ENCODE data around the gene ZNF474. TPM values are rescaled to one million over a fixed set of nuclear protein-coding genes. Genes with fewer than 3 reads are reported as not detected.

ZNF474 gene
- total RNA-seq, 1 donor from 2014 or later: 1.3 TPM

DNA sequence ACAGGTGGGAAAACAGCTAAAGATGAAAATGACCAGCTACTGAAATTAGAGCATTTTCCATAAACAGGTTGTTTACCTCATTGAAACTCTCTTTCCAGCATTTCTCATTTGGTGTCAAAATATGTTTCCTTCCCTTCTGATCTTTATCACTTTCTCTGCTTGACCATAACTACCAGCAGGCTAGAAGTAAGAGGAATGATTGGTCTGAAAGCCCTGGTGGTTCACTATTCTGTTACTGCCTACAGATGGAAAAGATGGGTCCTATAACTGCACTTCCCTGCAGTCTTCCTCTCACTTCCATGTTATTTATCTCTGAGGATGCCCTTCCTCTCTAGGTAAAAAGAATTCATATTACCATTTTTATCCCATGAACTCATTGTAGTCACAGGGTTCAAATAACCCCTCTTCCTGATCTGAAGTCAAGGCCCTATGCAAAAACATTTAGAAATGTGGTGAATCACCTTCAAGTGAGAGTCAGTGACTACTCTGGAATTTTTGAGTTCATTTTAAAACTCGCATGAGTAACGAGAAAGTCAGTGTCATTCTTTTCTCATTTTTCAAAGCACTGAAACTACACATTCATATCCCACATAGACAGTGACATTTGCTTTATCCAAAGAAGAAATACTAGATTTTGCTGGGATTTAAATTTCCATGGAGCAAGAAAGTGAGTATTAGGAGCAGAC is 51.7 kb downstream of the ZNF474 start:
- no peaks in the 10 kb centered on the region for H3K27me3 Mint-ChIP-seq (ENCODE audit: insufficient read depth, low read depth)
- H3K4me1 Mint-ChIP-seq: peaks cover 10% of the 10 kb centered on the region
- no peaks in the 10 kb centered on the region for H4K20me1 ChIP-seq (ENCODE audit: low read depth)
- no peak overlapping the region for H3K4me3 ChIP-seq
- no peak overlapping the region for H3K27ac Mint-ChIP-seq
- no peaks in the 10 kb centered on the region for H3K36me3 Mint-ChIP-seq
- no peaks in the 10 kb centered on the region for H3K36me3 ChIP-seq
- H3K79me2 ChIP-seq (ENCODE audit: low read depth): no peaks in the 10 kb centered on the region
- no peaks in the 10 kb centered on the region for H3F3A ChIP-seq (ENCODE audit: low read depth)
- H3K9me3 Mint-ChIP-seq: peaks cover 2% of the 10 kb centered on the region
- H3K9me3 ChIP-seq (ENCODE audit: low read depth): no peaks in the 10 kb centered on the region
- no peak overlapping the region for H3K27ac ChIP-seq
- no peak overlapping the region for H3K9ac ChIP-seq
- no peaks in the 10 kb centered on the region for H3K27me3 ChIP-seq
- no peak overlapping the region for H2AFZ ChIP-seq (replicated peaks)
- H3K4me3 Mint-ChIP-seq: no peak overlapping the region
- H3K4me1 ChIP-seq: no peaks in the 10 kb centered on the region
- no peak overlapping the region for H3K4me2 ChIP-seq
- TF ChIP-seq EZH2phosphoT487 (IDR thresholded peaks at IDR 0.05) (no peak), EZH2 (IDR thresholded peaks at IDR 0.05) (no peak)
- TF ChIP-seq, protein P1, sequence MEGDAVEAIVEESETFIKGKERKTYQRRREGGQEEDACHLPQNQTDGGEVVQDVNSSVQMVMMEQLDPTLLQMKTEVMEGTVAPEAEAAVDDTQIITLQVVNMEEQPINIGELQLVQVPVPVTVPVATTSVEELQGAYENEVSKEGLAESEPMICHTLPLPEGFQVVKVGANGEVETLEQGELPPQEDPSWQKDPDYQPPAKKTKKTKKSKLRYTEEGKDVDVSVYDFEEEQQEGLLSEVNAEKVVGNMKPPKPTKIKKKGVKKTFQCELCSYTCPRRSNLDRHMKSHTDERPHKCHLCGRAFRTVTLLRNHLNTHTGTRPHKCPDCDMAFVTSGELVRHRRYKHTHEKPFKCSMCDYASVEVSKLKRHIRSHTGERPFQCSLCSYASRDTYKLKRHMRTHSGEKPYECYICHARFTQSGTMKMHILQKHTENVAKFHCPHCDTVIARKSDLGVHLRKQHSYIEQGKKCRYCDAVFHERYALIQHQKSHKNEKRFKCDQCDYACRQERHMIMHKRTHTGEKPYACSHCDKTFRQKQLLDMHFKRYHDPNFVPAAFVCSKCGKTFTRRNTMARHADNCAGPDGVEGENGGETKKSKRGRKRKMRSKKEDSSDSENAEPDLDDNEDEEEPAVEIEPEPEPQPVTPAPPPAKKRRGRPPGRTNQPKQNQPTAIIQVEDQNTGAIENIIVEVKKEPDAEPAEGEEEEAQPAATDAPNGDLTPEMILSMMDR (IDR thresholded peaks at IDR 0.05): no peak
- no peak for DNase-seq (ENCODE audit: low spot score)

DNA sequence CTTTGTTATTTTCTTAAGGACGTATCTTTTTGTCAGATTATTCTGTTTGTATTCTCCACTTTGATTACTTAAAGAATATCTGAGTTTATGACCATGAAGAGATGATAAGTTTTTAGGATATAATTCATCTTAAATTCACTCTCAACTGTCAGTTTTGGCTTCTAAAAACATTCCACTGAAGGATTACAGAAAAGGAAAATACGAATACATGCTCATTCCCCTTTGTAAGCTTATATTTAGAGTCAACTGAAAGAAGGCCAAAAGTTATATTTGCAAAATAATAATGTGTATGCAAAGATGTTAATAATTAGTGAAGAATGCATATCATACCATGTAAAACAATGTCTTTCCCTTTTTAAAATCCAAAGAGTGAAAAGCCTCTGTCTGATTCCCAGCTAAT is 52.5 kb downstream of the ZNF474 start:
- H3K4me3 ChIP-seq: no peak overlapping the region
- H3K9ac ChIP-seq: no peak overlapping the region
- Mint-ChIP-seq H3K27me3 (ENCODE audit: insufficient read depth, low read depth) (no peaks in the 10 kb centered on the region), H3K4me3 (no peak overlapping the region), H3K36me3 (no peaks in the 10 kb centered on the region), H3K27ac (no peak overlapping the region), H3K9me3 (peaks cover 2% of the 10 kb centered on the region), H3K4me1 (peaks cover 10% of the 10 kb centered on the region)
- H3K36me3 ChIP-seq: no peaks in the 10 kb centered on the region
- no peaks in the 10 kb centered on the region for H3K4me1 ChIP-seq
- H3K79me2 ChIP-seq (ENCODE audit: low read depth): no peaks in the 10 kb centered on the region
- no peaks in the 10 kb centered on the region for H4K20me1 ChIP-seq (ENCODE audit: low read depth)
- H2AFZ ChIP-seq (replicated peaks): no peak overlapping the region
- no peaks in the 10 kb centered on the region for H3K27me3 ChIP-seq
- no peak for DNase-seq (ENCODE audit: low spot score)
- H3K4me2 ChIP-seq: no peak overlapping the region
- no peak overlapping the region for H3K27ac ChIP-seq
- no peaks in the 10 kb centered on the region for H3F3A ChIP-seq (ENCODE audit: low read depth)
- H3K9me3 ChIP-seq (ENCODE audit: low read depth): no peaks in the 10 kb centered on the region
- TF ChIP-seq, protein P1 (IDR thresholded peaks at IDR 0.05): no peak
- TF ChIP-seq EZH2 (IDR thresholded peaks at IDR 0.05) (no peak), EZH2phosphoT487 (IDR thresholded peaks at IDR 0.05) (no peak)

DNA sequence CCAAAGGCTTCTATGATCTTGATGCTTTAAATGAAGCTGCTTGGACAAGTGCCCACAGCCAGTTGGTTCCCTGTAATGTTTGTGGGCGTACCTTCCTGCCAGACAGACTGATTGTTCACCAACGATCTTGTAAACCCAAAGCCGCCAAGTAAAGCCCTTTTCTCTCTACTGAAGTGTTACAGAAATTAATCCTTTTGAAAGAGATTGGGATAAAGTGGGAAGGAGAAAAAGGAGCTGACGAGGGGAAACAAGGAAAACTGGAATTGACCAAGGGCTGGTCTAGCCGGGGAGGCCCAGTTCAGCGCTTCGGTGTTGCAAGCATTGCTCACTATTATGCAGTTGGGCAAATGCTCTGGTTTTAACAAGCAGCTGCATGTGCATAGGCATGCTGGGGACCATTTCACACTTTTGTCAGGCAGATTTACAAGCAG is 53.2 kb downstream of the ZNF474 start:
- Mint-ChIP-seq H3K9me3 (peaks cover 2% of the 10 kb centered on the region), H3K27ac (peak overlapping the region; percentile 36), H3K4me1 (peaks cover 10% of the 10 kb centered on the region), H3K4me3 (no peak overlapping the region), H3K36me3 (no peaks in the 10 kb centered on the region), H3K27me3 (ENCODE audit: insufficient read depth, low read depth) (no peaks in the 10 kb centered on the region)
- DNase-seq (ENCODE audit: low spot score): peak; percentile 15
- Histone ChIP-seq H3K36me3 (no peaks in the 10 kb centered on the region), H3K79me2 (ENCODE audit: low read depth) (no peaks in the 10 kb centered on the region), H3K9ac (no peak overlapping the region), H3K27me3 (no peaks in the 10 kb centered on the region), H2AFZ (replicated peaks) (no peak overlapping the region), H3K27ac (no peak overlapping the region), H4K20me1 (ENCODE audit: low read depth) (no peaks in the 10 kb centered on the region), H3K4me3 (no peak overlapping the region), H3K4me2 (no peak overlapping the region), H3K4me1 (no peaks in the 10 kb centered on the region), H3K9me3 (ENCODE audit: low read depth) (no peaks in the 10 kb centered on the region), H3F3A (ENCODE audit: low read depth) (no peaks in the 10 kb centered on the region)
- TF ChIP-seq EZH2phosphoT487 (IDR thresholded peaks at IDR 0.05): no peak
- TF ChIP-seq, protein P1 (IDR thresholded peaks at IDR 0.05): no peak
- TF ChIP-seq EZH2 (IDR thresholded peaks at IDR 0.05): no peak
